Right lobe of liver (tissue), 4 donors: ENCODE data around the gene OR52W1.

Experiments
- POLR2A ChIP-seq: fragments of 450-650 bp; IDR thresholded peaks from one replicate; pipeline ENCODE4 v1.6.1; 2017; ENCODE audit warnings: antibody characterized with exemption, mild to moderate bottlenecking
- TF ChIP-seq, protein P1 (sequence below), 4 donors: fragments of 200-600 bp in 3 of 4; fragments of 450-650 bp in 1 of 4; IDR thresholded peaks; one replicate each; pipeline versions ENCODE4 v1.5.1 to v1.8.0; 2016 to 2022; ENCODE audit warnings: antibody characterized with exemption in 4 of 4, mild to moderate bottlenecking in 2 of 4
- donor health status: DM: no; HTN: no; CAD: no.
- donor health status: DM: no; HTN: no; CAD: no.
- donor health status: DM: no; HTN: yes; CAD: no.

- TF ChIP-seq, protein P1, sequence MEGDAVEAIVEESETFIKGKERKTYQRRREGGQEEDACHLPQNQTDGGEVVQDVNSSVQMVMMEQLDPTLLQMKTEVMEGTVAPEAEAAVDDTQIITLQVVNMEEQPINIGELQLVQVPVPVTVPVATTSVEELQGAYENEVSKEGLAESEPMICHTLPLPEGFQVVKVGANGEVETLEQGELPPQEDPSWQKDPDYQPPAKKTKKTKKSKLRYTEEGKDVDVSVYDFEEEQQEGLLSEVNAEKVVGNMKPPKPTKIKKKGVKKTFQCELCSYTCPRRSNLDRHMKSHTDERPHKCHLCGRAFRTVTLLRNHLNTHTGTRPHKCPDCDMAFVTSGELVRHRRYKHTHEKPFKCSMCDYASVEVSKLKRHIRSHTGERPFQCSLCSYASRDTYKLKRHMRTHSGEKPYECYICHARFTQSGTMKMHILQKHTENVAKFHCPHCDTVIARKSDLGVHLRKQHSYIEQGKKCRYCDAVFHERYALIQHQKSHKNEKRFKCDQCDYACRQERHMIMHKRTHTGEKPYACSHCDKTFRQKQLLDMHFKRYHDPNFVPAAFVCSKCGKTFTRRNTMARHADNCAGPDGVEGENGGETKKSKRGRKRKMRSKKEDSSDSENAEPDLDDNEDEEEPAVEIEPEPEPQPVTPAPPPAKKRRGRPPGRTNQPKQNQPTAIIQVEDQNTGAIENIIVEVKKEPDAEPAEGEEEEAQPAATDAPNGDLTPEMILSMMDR (IDR thresholded peaks at IDR 0.05) = no peak
- TF ChIP-seq POLR2A = peak; percentile 59
Observed at GRCh38 chr11:6229911-6230310, 30.9 kb downstream of the OR52W1 start.
